Adrenal gland (tissue), 5 donors: Measurements from ENCODE around the gene PLXNA4.

ENCODE experiments used
- CTCF ChIP-seq, 6 experiments: fragments of 450-650 bp in 4 of 6; fragments of 200-600 bp in 2 of 6; sonication (generic) in 1 of 6; IDR thresholded peaks; 1 replicate in 5 of 6; 2 replicates in 1 of 6; pipeline versions ENCODE4 v1.5.1 to v1.8.0; 2016 to 2021; ENCODE audit warnings: antibody characterized with exemption in 6 of 6, mild to moderate bottlenecking in 2 of 6, moderate library complexity in 1 of 6
- POLR2A ChIP-seq, 2 donors: fragments of 450-650 bp; IDR thresholded peaks; one replicate each; pipeline ENCODE4 v1.6.1; 2017; ENCODE audit warnings: antibody characterized with exemption in 2 of 2, mild to moderate bottlenecking in 2 of 2, moderate library complexity in 1 of 2
- donor health status: DM: no; HTN: no; CAD: no.

DNA sequence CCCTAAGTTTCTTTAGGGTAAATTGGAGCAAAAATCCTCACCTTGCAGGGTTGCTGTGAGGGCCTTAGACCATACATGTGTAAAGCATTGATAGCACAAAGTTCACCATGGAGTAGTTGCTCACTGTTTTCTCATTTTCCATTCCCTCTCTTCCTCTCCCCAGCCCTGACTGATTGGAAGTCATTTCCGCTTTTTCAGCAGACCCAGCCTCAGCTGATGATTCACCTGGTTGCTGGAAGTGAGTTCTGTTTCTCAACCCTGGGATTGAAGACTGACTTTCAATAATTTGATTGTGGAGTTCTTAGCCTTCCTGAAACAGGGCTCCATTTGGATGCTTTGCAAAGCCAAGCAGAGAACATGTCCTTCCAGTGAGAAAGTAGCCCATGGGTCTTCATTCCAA, 107.0 kb downstream of the PLXNA4 start:
- no peak for TF ChIP-seq CTCF (IDR thresholded peaks at IDR 0.05)
- TF ChIP-seq POLR2A (IDR thresholded peaks at IDR 0.05) = no peak
